Measurements from ENCODE around the gene KCNIP4. TPM values are rescaled to one million over a fixed set of nuclear protein-coding genes. Genes with fewer than 3 reads are reported as not detected.

The KCNIP4 gene
- total RNA-seq, 6 experiments from 2014 or later, result not detected

- no peaks in the 10 kb centered on the region for H3K36me3 ChIP-seq
- no peaks in the 10 kb centered on the region for H3K4me1 ChIP-seq
- WGBS (ENCODE audit: insufficient coverage, low coverage, low lambda C conversion rate, missing lambda C conversion rate), result 43% methylated on average over 1 of the region's 1 CpG
- H3K4me3 ChIP-seq, result no peak overlapping the region
- no peaks in the 10 kb centered on the region for H3K27me3 ChIP-seq
- H3K27ac ChIP-seq, result no peak overlapping the region
- intact Hi-C loops (cut with DNase I), result no loop called here
- ATAC-seq, result no peak
- no peak for TF ChIP-seq CTCF (IDR thresholded peaks at IDR 0.05)
- TF ChIP-seq POLR2A (IDR thresholded peaks at IDR 0.05), result no peak
- DNase-seq, result no peak
- no peaks in the 10 kb centered on the region for H3K9me3 ChIP-seq
Observed at GRCh38 chr4:21763855-21764254, 184.7 kb downstream of the KCNIP4 start.

- no peaks in the 10 kb centered on the region for H3K36me3 ChIP-seq
- 47% methylated on average over 2 of the region's 2 CpGs for WGBS (ENCODE audit: insufficient coverage, low coverage, low lambda C conversion rate, missing lambda C conversion rate)
- H3K4me3 ChIP-seq, result no peak overlapping the region
- ATAC-seq, result no peak
- no peak for TF ChIP-seq POLR2A (IDR thresholded peaks at IDR 0.05)
- no peak for TF ChIP-seq CTCF (IDR thresholded peaks at IDR 0.05)
- no peak for DNase-seq
- no peaks in the 10 kb centered on the region for H3K4me1 ChIP-seq
- H3K27me3 ChIP-seq, result no peaks in the 10 kb centered on the region
- H3K27ac ChIP-seq, result no peak overlapping the region
- intact Hi-C loops (cut with DNase I), result no loop called here
- no peaks in the 10 kb centered on the region for H3K9me3 ChIP-seq
Observed at GRCh38 chr4:21757248-21757647, 191.3 kb downstream of the KCNIP4 start.

GRCh38 chr4:21753084-21753760, 195.3 kb downstream of the KCNIP4 start:
- Histone ChIP-seq H3K36me3 (no peaks in the 10 kb centered on the region), H3K27me3 (no peaks in the 10 kb centered on the region), H3K4me3 (no peak overlapping the region), H3K27ac (no peak overlapping the region), H3K9me3 (no peaks in the 10 kb centered on the region), H3K4me1 (no peaks in the 10 kb centered on the region)
- no peak for ATAC-seq
- intact Hi-C loops (cut with DNase I), result no loop called here
- DNase-seq, result no peak
- WGBS (ENCODE audit: insufficient coverage, low coverage, low lambda C conversion rate, missing lambda C conversion rate), result 33% methylated on average over 1 of the region's 3 CpGs
- TF ChIP-seq POLR2A (IDR thresholded peaks at IDR 0.05), result no peak
- no peak for TF ChIP-seq CTCF (IDR thresholded peaks at IDR 0.05)

GRCh38 chr4:21752616-21753015, 196.0 kb downstream of the KCNIP4 start:
- TF ChIP-seq POLR2A (IDR thresholded peaks at IDR 0.05) (no peak), CTCF (IDR thresholded peaks at IDR 0.05) (no peak)
- no peak for ATAC-seq
- H3K4me1 ChIP-seq, result no peaks in the 10 kb centered on the region
- no peaks in the 10 kb centered on the region for H3K36me3 ChIP-seq
- no peaks in the 10 kb centered on the region for H3K27me3 ChIP-seq
- no peak overlapping the region for H3K27ac ChIP-seq
- intact Hi-C loops (cut with DNase I), result no loop called here
- no peaks in the 10 kb centered on the region for H3K9me3 ChIP-seq
- no peak overlapping the region for H3K4me3 ChIP-seq
- no peak for DNase-seq

GRCh38 chr4:21749924-21750323, 198.6 kb downstream of the KCNIP4 start:
- no peak for TF ChIP-seq CTCF (IDR thresholded peaks at IDR 0.05)
- no peak for TF ChIP-seq POLR2A (IDR thresholded peaks at IDR 0.05)
- Histone ChIP-seq H3K4me1 (no peaks in the 10 kb centered on the region), H3K9me3 (no peaks in the 10 kb centered on the region), H3K27ac (no peak overlapping the region), H3K4me3 (no peak overlapping the region), H3K36me3 (no peaks in the 10 kb centered on the region), H3K27me3 (no peaks in the 10 kb centered on the region)
- DNase-seq (no peak), ATAC-seq (no peak)
- 48% methylated on average over 3 of the region's 3 CpGs for WGBS (ENCODE audit: insufficient coverage, low coverage, low lambda C conversion rate, missing lambda C conversion rate)
- intact Hi-C loops (cut with DNase I), result no loop called here
